Heart left ventricle (tissue), 13 donors: ENCODE data around the gene CDH6.

Source experiments
- POLR2A ChIP-seq, 2 donors: fragments of 450-650 bp; IDR thresholded peaks; one replicate each; pipeline ENCODE4 v1.6.1; 2017; ENCODE audit warnings: antibody characterized with exemption in 2 of 2, mild to moderate bottlenecking in 2 of 2, moderate library complexity in 2 of 2
- TF ChIP-seq, protein P1 (sequence below), 12 donors: fragments of 200-600 bp; sonication (generic) in 4 of 12; IDR thresholded peaks; one replicate each; pipeline versions ENCODE4 v1.5.0 to v1.8.0; 2018 to 2022; ENCODE audit warnings: antibody characterized with exemption in 12 of 12, mild to moderate bottlenecking in 5 of 12
- donor health status: ischemic (EF 13 %, LVEDD 7.1; RV severe dilation, severe dysfunction).
- donor health status: DM: no; HTN: yes; CAD: no.
- donor health status: DM: no; HTN: no; CAD: no.
- donor health status: ischemic (EF 25% LVEDD 6.9; RV normal size, moderate dysfunction).
- donor health status: ischemic (EF 25% LVEDD 5.7; RV mildly dilated, moderate dysfunction).
- donor health status: ischemic (EF 35%, LVEDD 5.7; RV mildly dilated, moderate dysfunction).
- donor health status: nonischemic (EF 11% LVEDD 7.7; RV severe dilation, severe dysfunction).
- donor health status: DM: yes; HTN: yes; CAD: no.
- donor health status: PGD.
- donor health status: ischemic (EF 29% LVEDD 5.4; RV normal size, mild dysfunction).
- donor health status: nonischemic (EF 23%, LVEDD 6.1; RV moderate dilation, normal function).

DNA sequence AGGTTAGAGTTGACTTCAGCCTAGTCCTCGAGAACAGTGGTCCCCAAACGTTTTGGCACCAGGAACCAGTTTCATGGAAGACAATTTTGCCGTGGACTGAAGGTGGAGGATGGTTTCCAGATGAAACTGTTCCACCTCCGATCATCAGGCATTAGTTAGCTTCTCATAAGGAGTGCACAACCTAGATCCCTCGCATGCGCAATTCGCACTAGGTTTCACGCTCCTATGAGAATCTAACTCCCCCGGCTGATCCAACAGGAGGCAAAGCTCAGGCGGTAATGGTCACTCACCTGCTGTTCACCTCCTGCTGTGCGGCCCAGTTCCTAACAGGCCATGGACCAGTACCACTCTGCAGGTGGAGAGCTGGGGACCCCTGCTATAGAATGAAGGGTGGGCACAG is 163.6 kb downstream of the CDH6 start:
- TF ChIP-seq POLR2A (IDR thresholded peaks at IDR 0.05): no peak
- TF ChIP-seq, protein P1, sequence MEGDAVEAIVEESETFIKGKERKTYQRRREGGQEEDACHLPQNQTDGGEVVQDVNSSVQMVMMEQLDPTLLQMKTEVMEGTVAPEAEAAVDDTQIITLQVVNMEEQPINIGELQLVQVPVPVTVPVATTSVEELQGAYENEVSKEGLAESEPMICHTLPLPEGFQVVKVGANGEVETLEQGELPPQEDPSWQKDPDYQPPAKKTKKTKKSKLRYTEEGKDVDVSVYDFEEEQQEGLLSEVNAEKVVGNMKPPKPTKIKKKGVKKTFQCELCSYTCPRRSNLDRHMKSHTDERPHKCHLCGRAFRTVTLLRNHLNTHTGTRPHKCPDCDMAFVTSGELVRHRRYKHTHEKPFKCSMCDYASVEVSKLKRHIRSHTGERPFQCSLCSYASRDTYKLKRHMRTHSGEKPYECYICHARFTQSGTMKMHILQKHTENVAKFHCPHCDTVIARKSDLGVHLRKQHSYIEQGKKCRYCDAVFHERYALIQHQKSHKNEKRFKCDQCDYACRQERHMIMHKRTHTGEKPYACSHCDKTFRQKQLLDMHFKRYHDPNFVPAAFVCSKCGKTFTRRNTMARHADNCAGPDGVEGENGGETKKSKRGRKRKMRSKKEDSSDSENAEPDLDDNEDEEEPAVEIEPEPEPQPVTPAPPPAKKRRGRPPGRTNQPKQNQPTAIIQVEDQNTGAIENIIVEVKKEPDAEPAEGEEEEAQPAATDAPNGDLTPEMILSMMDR (IDR thresholded peaks at IDR 0.05): no peak
